GDM1 (cell line): ENCODE data around the gene DNAJC7.
"Not testable (repeated sequence)": the region's sequence is repeated elsewhere in the genome, so short reads cannot be mapped to it uniquely, and the experiment has no call there.

Experiments
- DNase-seq: peaks from one replicate; lab custom pipeline; 2025; lab: John Stamatoyannopoulos, UW

DNAJC7 gene

DNA sequence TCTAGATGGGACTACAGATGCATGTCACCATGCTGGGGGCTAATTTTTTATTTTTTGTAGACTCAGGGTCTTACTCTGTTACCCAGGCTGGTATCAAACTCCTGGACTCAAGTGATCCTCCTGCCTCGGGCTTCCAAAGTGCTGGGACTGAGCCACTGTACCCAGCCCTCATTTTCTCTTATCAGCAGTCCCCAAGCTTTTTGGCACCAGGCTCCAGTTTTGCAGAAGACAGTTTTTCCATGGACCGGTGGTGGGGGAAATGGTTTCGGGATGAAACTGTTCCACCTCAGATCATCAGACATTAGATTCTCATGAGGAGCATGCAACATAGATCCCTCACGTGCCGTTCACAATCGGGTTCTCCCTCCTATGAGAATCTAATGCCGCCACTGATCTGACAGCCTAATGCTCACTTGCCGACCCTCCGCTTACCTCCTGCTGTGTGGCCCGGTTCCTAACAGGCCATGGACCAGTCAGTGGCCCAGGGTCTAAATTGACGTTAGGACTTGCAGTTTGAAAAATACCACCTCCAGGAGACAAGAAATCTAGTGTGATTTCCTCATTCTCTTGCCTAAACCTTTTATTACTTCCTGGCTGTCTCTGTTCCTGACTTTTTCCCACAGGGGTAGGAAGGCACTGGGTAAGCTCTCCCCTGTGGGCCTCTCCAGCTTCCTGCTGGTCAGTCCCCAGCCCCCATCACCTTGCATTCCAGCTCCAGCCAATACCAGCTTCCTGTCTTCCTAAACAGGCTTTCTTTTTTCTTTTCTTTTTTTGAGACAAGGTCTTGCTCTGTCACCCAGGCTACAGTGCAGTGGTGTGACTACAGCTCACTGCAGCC lies 60.0 kb downstream of the DNAJC7 start:
- no peak for DNase-seq

DNA sequence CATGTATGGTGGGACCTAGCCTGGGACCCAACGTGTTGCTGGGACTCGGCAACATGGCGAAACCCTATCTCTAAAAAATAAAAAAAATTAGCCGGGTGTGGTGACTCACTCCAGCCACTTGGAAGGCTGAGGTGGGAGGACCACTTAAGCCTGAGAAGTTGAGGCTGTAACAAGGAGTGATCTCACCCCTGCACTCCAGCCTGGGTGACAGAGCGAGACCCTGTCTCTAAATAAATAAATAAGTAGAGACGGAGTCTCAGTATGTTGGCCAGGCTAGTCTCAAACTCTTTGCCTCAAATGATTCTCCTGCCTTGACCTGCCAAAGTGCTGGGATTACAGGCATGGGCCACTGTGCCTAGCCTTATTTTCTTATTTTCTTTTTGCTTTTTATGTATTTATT lies 60.7 kb downstream of the DNAJC7 start:
- DNase-seq = no peak

GRCh38 chr17:41948762-41949460 lies 68.3 kb downstream of the DNAJC7 start:
- no peak for DNase-seq

GRCh38 chr17:41944943-41945342 lies 72.3 kb downstream of the DNAJC7 start:
- no peak for DNase-seq

DNA sequence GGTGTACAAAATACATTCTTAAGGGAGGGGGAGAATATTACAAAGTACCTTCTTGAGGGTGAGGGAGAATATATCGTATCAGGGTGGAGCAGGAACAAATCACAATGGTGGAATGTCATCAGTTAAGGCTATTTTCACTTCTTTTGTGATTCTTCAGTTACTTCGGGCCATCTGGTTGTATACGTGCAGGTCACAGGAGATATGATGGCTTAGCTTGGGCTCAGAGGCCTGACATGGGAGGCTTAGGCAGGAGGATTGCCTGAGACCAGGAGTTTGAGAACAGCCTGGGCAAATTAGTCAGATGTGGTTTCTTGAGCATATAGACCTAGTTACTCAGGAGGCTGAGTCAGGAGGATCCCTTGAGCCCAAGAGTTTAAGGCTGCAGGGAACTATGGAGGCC lies 73.7 kb downstream of the DNAJC7 start:
- no peak for DNase-seq

- DNase-seq = no peak
Observed at GRCh38 chr17:41942626-41943373, 74.4 kb downstream of the DNAJC7 start.

- no peak for DNase-seq
Observed at GRCh38 chr17:41941168-41941567, 76.1 kb downstream of the DNAJC7 start.

- no peak for DNase-seq
Observed at GRCh38 chr17:41939693-41940090, 77.5 kb downstream of the DNAJC7 start.

GRCh38 chr17:41939044-41939692 lies 78.1 kb downstream of the DNAJC7 start:
- no peak for DNase-seq

DNA sequence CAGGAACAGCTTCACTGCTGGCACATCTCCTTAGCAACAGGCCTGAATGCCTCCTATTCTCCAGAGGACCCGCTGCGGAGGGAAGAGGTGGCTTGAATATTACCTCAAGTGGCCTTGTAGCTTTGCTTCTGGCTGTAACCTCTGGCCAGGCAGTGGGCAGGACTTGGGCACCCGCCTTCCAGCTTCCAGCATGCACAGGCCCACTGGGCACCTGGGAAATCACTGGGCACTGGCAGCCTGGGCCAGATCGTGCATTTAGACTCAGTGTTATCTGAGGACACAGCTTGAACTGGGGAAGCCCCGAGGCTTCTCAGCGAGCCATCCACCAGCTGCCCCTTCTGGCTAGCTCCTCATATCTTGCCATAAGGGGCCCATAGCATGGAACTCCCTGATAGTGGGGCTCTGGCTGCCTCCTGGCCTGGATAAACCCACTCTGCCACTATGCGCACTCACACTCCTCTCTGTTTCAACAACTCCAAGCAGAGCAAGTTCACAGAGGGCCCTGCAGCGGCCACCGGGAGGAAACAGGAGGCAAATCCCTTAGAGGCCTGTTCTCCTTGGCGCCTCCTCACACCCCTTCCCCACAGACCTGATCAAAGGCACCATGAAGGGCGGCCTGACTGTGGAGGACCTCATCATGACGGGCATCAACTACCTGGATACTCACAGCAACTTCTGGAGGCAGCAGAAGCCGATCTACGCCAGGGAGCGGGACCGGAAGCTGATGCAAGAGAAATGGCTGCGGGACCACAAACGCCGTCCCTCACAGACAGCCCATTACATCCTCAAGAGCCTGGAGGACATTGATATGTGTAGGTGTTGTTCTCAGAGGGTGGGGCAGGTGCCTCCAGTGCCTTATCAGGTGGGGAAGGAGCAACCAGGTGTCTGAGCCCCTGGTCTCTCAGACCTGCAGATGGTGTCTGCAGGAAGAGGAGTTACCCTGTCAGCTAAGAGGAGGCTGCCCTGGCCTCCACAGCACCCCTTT lies 79.0 kb downstream of the DNAJC7 start:
- DNase-seq = no peak

- no peak for DNase-seq
Observed at GRCh38 chr17:41935641-41936040, 81.6 kb downstream of the DNAJC7 start.

DNA sequence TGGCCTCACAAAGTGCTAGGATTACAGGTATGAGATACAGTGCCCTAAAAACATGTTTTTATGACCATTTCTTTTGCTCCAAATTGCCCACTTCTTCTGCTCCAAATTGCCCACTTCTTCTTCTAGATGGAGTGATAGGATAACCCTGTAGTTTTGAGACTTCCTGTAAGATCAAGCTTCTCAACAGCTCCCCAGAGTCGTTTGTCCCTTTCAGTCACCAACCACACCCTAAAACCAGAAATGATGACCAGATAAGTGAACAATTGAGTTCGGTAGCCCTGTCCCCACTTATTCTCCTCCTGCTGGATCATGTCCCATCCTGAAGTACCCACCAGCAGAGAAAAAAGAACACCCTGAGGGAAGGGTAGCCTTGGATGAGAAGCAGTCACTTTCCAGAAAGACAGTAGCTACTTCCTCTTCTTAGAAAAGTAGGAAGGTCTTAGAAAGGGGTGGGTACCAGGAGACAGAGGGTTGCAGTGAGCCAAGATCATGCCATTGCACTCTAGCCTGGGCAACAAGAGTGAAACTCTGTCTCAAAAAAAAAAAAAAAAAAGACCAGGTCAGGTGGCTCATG lies 84.3 kb downstream of the DNAJC7 start:
- DNase-seq = peak; percentile 14

GRCh38 chr17:41931715-41932114 lies 85.5 kb downstream of the DNAJC7 start:
- not testable (repeated sequence) for DNase-seq

DNA sequence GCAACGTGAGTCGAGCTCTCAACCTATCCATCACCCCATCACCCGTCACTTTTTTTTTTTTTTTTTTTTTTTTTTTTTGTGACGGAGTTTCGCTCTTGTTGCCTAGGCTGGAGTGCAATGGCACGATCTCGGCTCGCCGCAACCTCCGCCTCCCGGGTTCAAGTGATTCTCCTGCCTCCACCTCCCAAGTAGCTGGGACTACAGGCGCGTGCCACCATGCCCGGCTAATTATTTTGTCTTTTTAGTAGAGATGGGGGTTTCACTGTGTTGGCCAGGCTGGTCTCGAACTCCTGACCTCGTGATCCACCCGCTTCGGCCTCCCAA lies 86.4 kb downstream of the DNAJC7 start:
- not testable (repeated sequence) for DNase-seq

DNA sequence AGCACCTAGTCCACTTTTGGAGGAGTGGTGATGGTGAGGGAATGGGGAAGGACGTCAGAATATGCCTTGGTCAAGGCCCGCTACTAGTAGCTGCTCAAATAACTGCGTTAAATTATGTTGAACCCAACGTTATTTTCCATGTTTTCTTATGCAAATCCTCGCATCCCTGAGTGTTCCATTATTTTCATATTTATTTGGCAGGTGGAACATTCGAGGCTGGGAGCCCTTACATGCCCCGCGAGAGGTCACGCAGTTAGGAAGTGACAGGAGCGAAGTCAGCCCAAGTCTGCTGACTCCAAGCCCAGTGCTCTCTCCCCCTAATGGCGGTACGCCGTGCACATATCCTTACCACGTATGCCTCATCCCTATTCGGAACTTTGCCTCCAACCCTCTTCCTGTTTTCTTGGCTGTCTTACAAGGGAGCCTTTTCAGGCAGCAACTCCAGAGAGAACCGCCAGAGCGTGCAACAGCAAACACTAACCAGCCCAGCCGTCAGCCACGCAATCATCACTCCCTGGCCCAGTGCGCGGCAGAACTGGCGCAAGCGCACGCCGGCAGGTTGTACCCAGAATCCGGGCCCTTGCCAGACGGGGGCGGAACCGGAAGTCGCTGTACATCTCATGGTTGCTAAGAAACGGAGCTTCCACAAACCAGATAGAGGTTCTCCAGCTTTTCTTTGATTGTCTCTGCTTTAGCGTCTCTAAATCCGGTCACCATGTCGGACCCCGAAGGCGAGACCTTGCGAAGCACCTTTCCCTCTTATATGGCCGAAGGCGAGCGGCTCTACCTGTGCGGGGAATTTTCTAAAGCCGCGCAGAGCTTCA lies 87.0 kb downstream of the DNAJC7 start, which contains the start of gene ODAD4:
ODAD4 (plus strand) TSS at position 609 of the 824 bp plus-strand sequence; CDS start at position 716, 107 bp downstream.
- DNase-seq = peak; percentile 92

- no peak for DNase-seq
Observed at GRCh38 chr17:41928693-41929251, 88.5 kb downstream of the DNAJC7 start.
